SK-N-SH (cell line): ENCODE results near the gene IZUMO4. TPM values are rescaled to one million over a fixed set of nuclear protein-coding genes. Genes with fewer than 3 reads are reported as not detected.

Experiments used
- CTCF ChIA-PET: fragments of 300-600, 350-600 bp; formaldehyde crosslinking; extraction: SDS; loops from one replicate; lab custom pipeline; 2021; lab: Yijun Ruan, JAX
- POLR2A ChIA-PET: fragments of 350-600 bp; sonication (Branson Sonifier 250); formaldehyde crosslinking; extraction: SDS; loops from one replicate; lab custom pipeline; 2020; ENCODE audit warnings: antibody characterized with exemption, inconsistent platforms; lab: Yijun Ruan, JAX
- DNase-seq: peaks from one replicate; pipeline ENCODE4 v3.0.0; 2012
- H2AFZ ChIP-seq: fragments of 200-600 bp; sonication (generic); 2 replicates; pipeline ENCODE4 v1.8.1; 2016; ENCODE audit warnings: antibody characterized with exemption, mild to moderate bottlenecking, low read depth
- H3F3A ChIP-seq: fragments of 200-600 bp; sonication (generic); replicated peaks from 2 replicates; pipeline ENCODE3; 2016; ENCODE audit warnings: antibody characterized with exemption, mild to moderate bottlenecking; ENCODE audit not compliant: insufficient read depth
- H3K27ac ChIP-seq, 2 experiments: fragments of 200-500 bp in 1 of 2; fragments of 200-600 bp in 1 of 2; sonication (Bioruptor generic) in 1 of 2; sonication (generic), shearing (Covaris generic) in 1 of 2; 2 replicates each; pipeline versions ENCODE4 v1.5.1 to v1.6.1; 2014 to 2016; ENCODE audit warnings: low read depth in 2 of 2, inconsistent platforms in 1 of 2, low read length in 1 of 2, mild to moderate bottlenecking in 1 of 2, mixed read lengths in 1 of 2
- H3K27me3 ChIP-seq: fragments of 200-600 bp; sonication (generic), shearing (Covaris generic); 2 replicates; pipeline ENCODE4 v1.6.1; 2016; ENCODE audit warnings: mixed run types; ENCODE audit not compliant: insufficient read depth
- H3K36me3 ChIP-seq, 2 experiments: fragments of 200-500 bp in 1 of 2; fragments of 200-600 bp in 1 of 2; sonication (Bioruptor generic) in 1 of 2; sonication (generic) in 1 of 2; replicated peaks in 1 of 2; 2 replicates each; pipeline versions ENCODE3 to v1.5.1; 2014 to 2016; ENCODE audit warnings: low read length in 1 of 2, mild to moderate bottlenecking in 1 of 2; ENCODE audit not compliant: insufficient read depth in 2 of 2, control insufficient read depth in 1 of 2
- H3K4me1 ChIP-seq, 2 experiments: fragments of 200-500 bp in 1 of 2; fragments of 200-600 bp in 1 of 2; sonication (Bioruptor generic) in 1 of 2; sonication (generic), shearing (Covaris generic) in 1 of 2; 2 replicates each; pipeline versions ENCODE4 v1.5.1 to v1.6.1; 2014 to 2016; ENCODE audit warnings: low read depth in 1 of 2, low read length in 1 of 2, mixed run types in 1 of 2; ENCODE audit not compliant: insufficient read depth in 2 of 2, control insufficient read depth in 1 of 2
- H3K4me2 ChIP-seq: fragments of 200-600 bp; sonication (generic), shearing (Covaris generic); 2 replicates; pipeline ENCODE4 v1.6.1; 2017; ENCODE audit warnings: mixed run types
- H3K4me3 ChIP-seq, 2 experiments: fragments of 200-500 bp in 1 of 2; fragments of 200-600 bp in 1 of 2; sonication (Bioruptor generic) in 1 of 2; sonication (generic), shearing (Covaris generic) in 1 of 2; 2 replicates each; pipeline versions ENCODE4 v1.5.1 to v1.8.1; 2014 to 2016; ENCODE audit warnings: low read depth in 2 of 2, inconsistent platforms in 1 of 2, low read length in 1 of 2, mild to moderate bottlenecking in 1 of 2, mixed read lengths in 1 of 2, moderate library complexity in 1 of 2
- H3K79me2 ChIP-seq: fragments of 200-600 bp; sonication (generic); 2 replicates; pipeline ENCODE4 v1.8.1; 2017; ENCODE audit warnings: mild to moderate bottlenecking; ENCODE audit not compliant: insufficient read depth
- H3K9ac ChIP-seq: fragments of 200-600 bp; sonication (generic); 2 replicates; pipeline ENCODE4 v1.6.1; 2017; ENCODE audit warnings: mixed run types
- H3K9me2 ChIP-seq: fragments of 200-600 bp; sonication (generic); 2 replicates; pipeline ENCODE4 v1.6.1; 2017; ENCODE audit warnings: mixed run types
- H3K9me3 ChIP-seq: fragments of 200-600 bp; sonication (generic); 2 replicates; pipeline ENCODE4 v1.6.1; 2017; ENCODE audit warnings: mixed run types, mild to moderate bottlenecking, moderate library complexity
- H4K20me1 ChIP-seq: fragments of 200-600 bp; sonication (generic); 2 replicates; pipeline ENCODE4 v1.6.1; 2017; ENCODE audit warnings: mild to moderate bottlenecking, mixed run types; ENCODE audit not compliant: insufficient read depth
- ELF1 ChIP-seq: IDR thresholded peaks from 2 replicates; pipeline ENCODE4 v1.4.0; 2012
- EZH2phosphoT487 ChIP-seq: fragments of 200-600 bp; sonication (generic); IDR thresholded peaks from 2 replicates; pipeline ENCODE4 v1.6.1; 2017; ENCODE audit warnings: low read depth, mixed run types, mild to moderate bottlenecking, antibody characterized with exemption, moderate library complexity, borderline replicate concordance
- FOSL2 ChIP-seq: IDR thresholded peaks from 2 replicates; pipeline ENCODE4 v1.4.0; 2012; ENCODE audit warnings: low read depth, mild to moderate bottlenecking, moderate library complexity, borderline replicate concordance
- FOXJ3 ChIP-seq: sonication (generic); formaldehyde crosslinking; IDR thresholded peaks from 2 replicates; pipeline ENCODE4 v1.5.1; 2020; ENCODE audit warnings: mild to moderate bottlenecking, missing genetic modification reagents
- GABPA ChIP-seq: IDR thresholded peaks from 2 replicates; pipeline ENCODE4 v1.4.0; 2012; ENCODE audit warnings: low read depth, mild to moderate bottlenecking
- GATA2 ChIP-seq: sonication (generic); formaldehyde crosslinking; IDR thresholded peaks from 2 replicates; pipeline ENCODE4 v1.5.0; 2020; ENCODE audit warnings: mild to moderate bottlenecking, missing genetic modification reagents
- JUND ChIP-seq: IDR thresholded peaks from 2 replicates; pipeline ENCODE4 v1.4.0; 2012
- MEF2A ChIP-seq: IDR thresholded peaks from 2 replicates; pipeline ENCODE4 v1.4.0; 2012; ENCODE audit warnings: low read depth, borderline replicate concordance
- NFIC ChIP-seq: IDR thresholded peaks from 2 replicates; pipeline ENCODE4 v1.4.0; 2012; ENCODE audit warnings: borderline replicate concordance
- NRF1 ChIP-seq: IDR thresholded peaks from 2 replicates; pipeline ENCODE4 v1.6.1; 2012; ENCODE audit warnings: low read depth, mild to moderate bottlenecking, low read length
- POLR2AphosphoS5 ChIP-seq: IDR thresholded peaks from 2 replicates; pipeline ENCODE4 v1.6.1; 2012; ENCODE audit warnings: low read depth, low read length
- RAD21 ChIP-seq: IDR thresholded peaks from 2 replicates; pipeline ENCODE4 v1.6.1; 2012; ENCODE audit warnings: mild to moderate bottlenecking, low read length
- RXRA ChIP-seq: IDR thresholded peaks from 2 replicates; pipeline ENCODE4 v1.4.0; 2012; ENCODE audit warnings: low read depth, mild to moderate bottlenecking, borderline replicate concordance
- SMC3 ChIP-seq: IDR thresholded peaks from 2 replicates; pipeline ENCODE4 v1.6.1; 2012; ENCODE audit warnings: low read depth, low read length, improper control_type of control experiment
- TAF1 ChIP-seq: IDR thresholded peaks from 2 replicates; pipeline ENCODE4 v1.6.1; 2012; ENCODE audit warnings: low read depth, mild to moderate bottlenecking, low read length, moderate library complexity, borderline replicate concordance
- TEAD4 ChIP-seq: IDR thresholded peaks from 2 replicates; pipeline ENCODE4 v1.4.0; 2012; ENCODE audit warnings: mild to moderate bottlenecking, borderline replicate concordance; ENCODE audit not compliant: insufficient read depth
- ZBTB33 ChIP-seq: IDR thresholded peaks from 2 replicates; pipeline ENCODE4 v1.4.0; 2012; ENCODE audit warnings: low read depth, borderline replicate concordance
- whole genome bisulfite sequencing: methylation state at CpG from one replicate; pipeline ENCODE4 v1.1.6; 2017; ENCODE audit warnings: low lambda C conversion rate; 5-methylcytosine and 5-hydroxymethylcytosine counted together
- polyA plus RNA-seq, 3 experiments: library from polyadenylated mRNA; depleted of rRNA; stranded (reverse); fragments of >200 nt; gene quantifications; 2 replicates each; pipeline ENCODE4 v1.2.3, GENCODE V29; 2012
- TF ChIP-seq, protein P1 (sequence below): fragments of 200-600 bp; sonication (generic); IDR thresholded peaks from 2 replicates; pipeline ENCODE4 v1.6.1; 2017; ENCODE audit warnings: antibody characterized with exemption, mild to moderate bottlenecking, moderate library complexity
- TF ChIP-seq, protein P2 (sequence below): fragments of 150-350 bp; IDR thresholded peaks from 2 replicates; pipeline ENCODE4 v1.6.1; 2017; ENCODE audit warnings: antibody characterized with exemption, low read length, low read depth, borderline replicate concordance

Gene IZUMO4
- polyA plus RNA-seq, 1 of the 3 experiments (the other 2 are of a cell fraction), result 4.6 TPM

- no peak for TF ChIP-seq GABPA
- TF ChIP-seq ELF1, result no peak
- no peak for TF ChIP-seq POLR2AphosphoS5
- no peak for TF ChIP-seq NFIC
- TF ChIP-seq, all 33 proteins: peak for 0
- H3K9me2 ChIP-seq, result no peaks in the 10 kb centered on the region
- H3K4me1 ChIP-seq, result no peaks in the 10 kb centered on the region
- H3K27ac ChIP-seq, result no peak overlapping the region
- ChIA-PET POLR2A (no interaction called here), CTCF (no interaction called here)
- H3K36me3 ChIP-seq, result peaks cover 18 to 37% of the 10 kb centered on the region in 2 experiments
- peaks cover 93% of the 10 kb centered on the region for H3K79me2 ChIP-seq
- H4K20me1 ChIP-seq, result peaks cover 66% of the 10 kb centered on the region
- DNase-seq, result no peak
- H3K27me3 ChIP-seq, result no peaks in the 10 kb centered on the region
- no peak overlapping the region for H3K4me2 ChIP-seq
- H3K9ac ChIP-seq, result no peak overlapping the region
- H3F3A ChIP-seq, result no peaks in the 10 kb centered on the region
- WGBS, result 97% methylated on average over 21 of the region's 23 CpGs
- no peaks in the 10 kb centered on the region for H3K9me3 ChIP-seq
- no peak overlapping the region for H2AFZ ChIP-seq
- no peak overlapping the region for H3K4me3 ChIP-seq
Measured at GRCh38 chr19:2136796-2137195, 40.1 kb downstream of the IZUMO4 start.

GRCh38 chr19:2138061-2138728, 41.5 kb downstream of the IZUMO4 start:
- Histone ChIP-seq H4K20me1 (peaks cover 80% of the 10 kb centered on the region), H3K4me2 (no peak overlapping the region), H3K4me3 (no peak overlapping the region), H3K36me3 (peaks cover 14 to 24% of the 10 kb centered on the region in 2 experiments), H3K27me3 (no peaks in the 10 kb centered on the region), H3K9me3 (no peaks in the 10 kb centered on the region), H3K79me2 (peaks cover 96% of the 10 kb centered on the region), H2AFZ (no peak overlapping the region), H3K27ac (no peak overlapping the region), H3K9ac (no peak overlapping the region), H3F3A (no peaks in the 10 kb centered on the region), H3K4me1 (no peaks in the 10 kb centered on the region), H3K9me2 (no peaks in the 10 kb centered on the region)
- no peak for TF ChIP-seq MEF2A
- TF ChIP-seq FOXJ3, result no peak
- no peak for TF ChIP-seq ELF1
- no peak for TF ChIP-seq RXRA
- TF ChIP-seq NRF1, result no peak
- no peak for TF ChIP-seq SMC3
- TF ChIP-seq ZBTB33, result no peak
- no peak for TF ChIP-seq EZH2phosphoT487
- no peak for TF ChIP-seq GATA2
- TF ChIP-seq, protein P1, sequence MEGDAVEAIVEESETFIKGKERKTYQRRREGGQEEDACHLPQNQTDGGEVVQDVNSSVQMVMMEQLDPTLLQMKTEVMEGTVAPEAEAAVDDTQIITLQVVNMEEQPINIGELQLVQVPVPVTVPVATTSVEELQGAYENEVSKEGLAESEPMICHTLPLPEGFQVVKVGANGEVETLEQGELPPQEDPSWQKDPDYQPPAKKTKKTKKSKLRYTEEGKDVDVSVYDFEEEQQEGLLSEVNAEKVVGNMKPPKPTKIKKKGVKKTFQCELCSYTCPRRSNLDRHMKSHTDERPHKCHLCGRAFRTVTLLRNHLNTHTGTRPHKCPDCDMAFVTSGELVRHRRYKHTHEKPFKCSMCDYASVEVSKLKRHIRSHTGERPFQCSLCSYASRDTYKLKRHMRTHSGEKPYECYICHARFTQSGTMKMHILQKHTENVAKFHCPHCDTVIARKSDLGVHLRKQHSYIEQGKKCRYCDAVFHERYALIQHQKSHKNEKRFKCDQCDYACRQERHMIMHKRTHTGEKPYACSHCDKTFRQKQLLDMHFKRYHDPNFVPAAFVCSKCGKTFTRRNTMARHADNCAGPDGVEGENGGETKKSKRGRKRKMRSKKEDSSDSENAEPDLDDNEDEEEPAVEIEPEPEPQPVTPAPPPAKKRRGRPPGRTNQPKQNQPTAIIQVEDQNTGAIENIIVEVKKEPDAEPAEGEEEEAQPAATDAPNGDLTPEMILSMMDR, result no peak
- no peak for TF ChIP-seq TAF1
- TF ChIP-seq GABPA, result no peak
- no peak for TF ChIP-seq NFIC
- no peak for TF ChIP-seq TEAD4
- TF ChIP-seq, protein P2, sequence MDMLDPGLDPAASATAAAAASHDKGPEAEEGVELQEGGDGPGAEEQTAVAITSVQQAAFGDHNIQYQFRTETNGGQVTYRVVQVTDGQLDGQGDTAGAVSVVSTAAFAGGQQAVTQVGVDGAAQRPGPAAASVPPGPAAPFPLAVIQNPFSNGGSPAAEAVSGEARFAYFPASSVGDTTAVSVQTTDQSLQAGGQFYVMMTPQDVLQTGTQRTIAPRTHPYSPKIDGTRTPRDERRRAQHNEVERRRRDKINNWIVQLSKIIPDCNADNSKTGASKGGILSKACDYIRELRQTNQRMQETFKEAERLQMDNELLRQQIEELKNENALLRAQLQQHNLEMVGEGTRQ, result no peak
- no peak for TF ChIP-seq RAD21
- TF ChIP-seq FOSL2, result no peak
- TF ChIP-seq JUND, result no peak
- DNase-seq, result no peak
- POLR2A ChIA-PET, result no interaction called here
- 98% methylated on average over 11 of the region's 23 CpGs for WGBS
- CTCF ChIA-PET, result no interaction called here
